ENCODE results near the gene PIMREG.

PIMREG gene

DNA sequence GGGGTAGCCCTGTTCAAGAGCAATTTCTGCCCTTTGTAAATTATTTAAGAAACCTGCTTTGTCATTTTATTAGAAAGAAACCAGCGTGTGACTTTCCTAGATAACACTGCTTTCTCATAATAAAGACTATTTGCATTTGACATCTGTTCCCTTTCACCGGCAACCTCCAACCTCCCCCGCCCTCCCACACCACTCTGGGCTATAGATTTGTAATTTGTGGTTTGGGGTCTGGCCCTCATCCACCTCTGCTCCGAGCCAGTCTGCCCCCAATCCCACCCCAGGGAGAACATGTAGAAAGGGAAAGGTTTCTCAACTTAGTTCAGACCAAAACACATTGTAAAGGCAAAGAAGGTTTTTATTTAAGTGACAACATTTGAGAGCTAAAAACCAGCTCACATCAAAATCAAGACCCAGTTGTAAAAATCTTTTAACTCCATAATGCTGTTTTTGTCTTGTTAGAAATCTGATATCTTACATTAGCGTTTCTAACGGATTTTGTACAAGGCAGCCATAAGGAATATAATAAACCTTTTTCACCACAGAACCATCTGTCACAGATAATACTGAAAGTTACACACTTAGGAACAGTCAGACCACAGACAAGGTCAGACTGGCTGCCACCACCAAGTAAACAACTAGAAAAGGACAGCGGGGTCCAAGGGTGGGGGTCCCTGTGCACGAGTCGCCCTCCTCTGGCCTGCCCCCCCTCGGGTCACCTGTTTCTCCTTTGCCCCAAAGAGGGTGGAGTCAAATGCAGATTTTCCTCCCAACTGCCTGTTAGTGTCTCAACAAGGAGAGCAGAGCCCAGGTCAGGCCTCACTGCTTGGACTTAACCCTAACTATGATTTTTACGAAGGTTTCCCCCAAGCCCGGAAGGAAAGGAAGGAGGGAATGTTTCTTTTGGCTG is 6.9 kb downstream of the PIMREG start:
- Histone ChIP-seq H3K4me1 (ENCODE audit: insufficient read depth, low read length, severe bottlenecking) (no peaks in the 10 kb centered on the region), H3K9me2 (ENCODE audit: low read depth, low read length) (no peaks in the 10 kb centered on the region), H3K36me3 (ENCODE audit: insufficient read depth, low read length) (no peaks in the 10 kb centered on the region), H4K20me1 (ENCODE audit: insufficient read depth, low read length) (no peaks in the 10 kb centered on the region), H3K27me3 (ENCODE audit: insufficient read depth, low read length) (peaks cover 8% of the 10 kb centered on the region; the same call in 1 of the 2 replicates), H3K4me3 (ENCODE audit: low read depth, low read length, poor library complexity, severe bottlenecking) (no peak overlapping the region), H3K4me2 (ENCODE audit: low read length) (no peak overlapping the region), H3K9me3 (ENCODE audit: low read length) (no peaks in the 10 kb centered on the region), H3K27ac (ENCODE audit: low read depth, low read length, poor library complexity, severe bottlenecking) (no peak overlapping the region), H3K79me2 (ENCODE audit: insufficient read depth, low read length) (no peaks in the 10 kb centered on the region), H2AFZ (ENCODE audit: low read length) (no peak overlapping the region), H3K9ac (ENCODE audit: low read length) (no peak overlapping the region), H3F3A (ENCODE audit: insufficient read depth, low read length) (no peaks in the 10 kb centered on the region)
- TF ChIP-seq EZH2 (IDR thresholded peaks at IDR 0.05; ENCODE audit: borderline replicate concordance, low read length): no peak
- TF ChIP-seq CTCF (IDR thresholded peaks at IDR 0.05; ENCODE audit: low read length): no peak

DNA sequence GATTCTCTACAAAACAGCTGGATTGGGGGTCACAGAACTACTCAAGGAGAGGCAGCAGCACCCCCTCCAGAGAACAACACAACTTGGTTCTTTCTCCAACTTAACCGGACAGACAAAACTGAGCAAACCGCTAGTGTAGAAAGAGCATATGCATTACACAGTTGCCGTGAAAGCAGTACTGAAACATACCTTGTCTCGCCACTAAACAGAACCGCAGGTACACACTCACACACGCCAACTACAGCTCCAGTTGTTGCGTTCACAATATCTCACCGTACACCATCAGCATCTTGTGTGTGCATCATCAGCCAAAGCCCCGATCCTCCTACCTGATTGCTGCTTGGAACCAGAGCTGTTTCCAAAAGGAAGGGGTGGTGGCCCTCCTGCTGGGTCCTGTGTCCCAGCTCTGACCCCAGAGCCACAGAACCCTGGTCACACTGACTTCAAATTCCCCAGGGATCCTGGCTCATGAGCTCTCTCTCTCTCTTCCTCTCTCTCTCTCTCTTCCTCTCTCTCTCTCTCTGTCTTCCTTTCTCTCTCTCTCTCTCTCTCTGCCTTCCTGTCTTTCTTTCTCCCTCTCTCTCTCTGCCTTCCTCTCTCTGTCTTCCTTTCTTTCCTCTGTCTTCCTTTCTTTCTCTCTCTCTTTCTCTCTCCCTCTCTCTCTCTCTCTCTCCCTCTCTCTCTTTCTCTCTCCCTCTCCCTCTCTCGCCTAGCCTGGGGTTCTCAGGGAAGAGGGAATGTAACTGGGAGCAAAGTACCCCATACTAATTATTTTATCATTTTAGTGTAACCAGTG is 8.4 kb downstream of the PIMREG start:
- H3K4me1 ChIP-seq (ENCODE audit: insufficient read depth, low read length, severe bottlenecking): no peaks in the 10 kb centered on the region
- no peaks in the 10 kb centered on the region for H3K9me2 ChIP-seq (ENCODE audit: low read depth, low read length)
- TF ChIP-seq CTCF (IDR thresholded peaks at IDR 0.05; ENCODE audit: low read length): no peak
- no peak for TF ChIP-seq EZH2 (IDR thresholded peaks at IDR 0.05; ENCODE audit: borderline replicate concordance, low read length)
- no peak overlapping the region for H3K27ac ChIP-seq (ENCODE audit: low read depth, low read length, poor library complexity, severe bottlenecking)
- no peaks in the 10 kb centered on the region for H3K9me3 ChIP-seq (ENCODE audit: low read length)
- H3K9ac ChIP-seq (ENCODE audit: low read length): no peak overlapping the region
- no peak overlapping the region for H2AFZ ChIP-seq (ENCODE audit: low read length)
- no peaks in the 10 kb centered on the region for H3K79me2 ChIP-seq (ENCODE audit: insufficient read depth, low read length)
- no peaks in the 10 kb centered on the region for H3F3A ChIP-seq (ENCODE audit: insufficient read depth, low read length)
- no peak overlapping the region for H3K4me2 ChIP-seq (ENCODE audit: low read length)
- no peaks in the 10 kb centered on the region for H4K20me1 ChIP-seq (ENCODE audit: insufficient read depth, low read length)
- peaks cover 4% of the 10 kb centered on the region; the same call in 1 of the 2 replicates for H3K27me3 ChIP-seq (ENCODE audit: insufficient read depth, low read length)
- no peak overlapping the region for H3K4me3 ChIP-seq (ENCODE audit: low read depth, low read length, poor library complexity, severe bottlenecking)
- no peaks in the 10 kb centered on the region for H3K36me3 ChIP-seq (ENCODE audit: insufficient read depth, low read length)

DNA sequence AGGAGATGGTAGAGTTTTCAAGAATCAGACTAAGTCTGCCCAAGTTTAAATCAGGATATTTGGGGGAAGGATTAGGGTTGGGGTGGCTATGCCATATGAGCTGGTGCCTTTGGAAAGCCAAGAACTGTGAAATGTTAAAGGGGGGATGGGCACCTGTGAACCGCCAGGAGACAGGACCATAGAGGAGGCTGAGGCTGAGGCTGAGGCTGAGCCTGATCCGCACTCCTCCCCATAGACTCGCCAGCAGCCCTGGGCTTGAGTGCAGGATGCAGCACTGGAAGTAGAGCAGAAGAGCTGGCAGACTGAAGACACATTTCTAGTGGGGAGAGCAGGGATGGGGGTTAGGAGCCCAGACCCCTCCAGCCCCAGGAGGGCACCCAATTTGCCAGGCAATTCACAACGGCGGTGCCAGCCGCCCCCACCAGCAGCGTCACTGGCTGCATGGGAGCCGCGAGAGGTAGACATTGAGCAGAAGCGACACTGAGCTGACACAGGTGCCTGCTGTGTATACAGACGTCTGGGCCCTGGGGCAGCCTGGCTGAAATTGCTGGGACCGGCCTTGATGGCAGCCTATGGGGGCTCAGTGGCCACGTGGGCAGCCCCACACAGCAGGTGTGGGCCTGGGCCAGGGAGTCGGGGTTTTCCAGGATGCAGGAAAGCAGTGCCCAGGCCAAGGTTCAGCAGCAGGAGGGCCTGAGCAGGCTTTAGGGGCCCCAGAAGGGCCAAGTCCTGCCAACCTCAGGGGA is 9.2 kb downstream of the PIMREG start:
- H3K27ac ChIP-seq (ENCODE audit: low read depth, low read length, poor library complexity, severe bottlenecking): no peak overlapping the region
- H3K27me3 ChIP-seq (ENCODE audit: insufficient read depth, low read length): peaks cover 4% of the 10 kb centered on the region; the same call in 1 of the 2 replicates
- H4K20me1 ChIP-seq (ENCODE audit: insufficient read depth, low read length): no peaks in the 10 kb centered on the region
- H3K9me3 ChIP-seq (ENCODE audit: low read length): no peaks in the 10 kb centered on the region
- H3K9ac ChIP-seq (ENCODE audit: low read length): no peak overlapping the region
- no peak overlapping the region for H2AFZ ChIP-seq (ENCODE audit: low read length)
- no peaks in the 10 kb centered on the region for H3K9me2 ChIP-seq (ENCODE audit: low read depth, low read length)
- H3K36me3 ChIP-seq (ENCODE audit: insufficient read depth, low read length): no peaks in the 10 kb centered on the region
- no peaks in the 10 kb centered on the region for H3K4me1 ChIP-seq (ENCODE audit: insufficient read depth, low read length, severe bottlenecking)
- H3K79me2 ChIP-seq (ENCODE audit: insufficient read depth, low read length): no peaks in the 10 kb centered on the region
- no peaks in the 10 kb centered on the region for H3F3A ChIP-seq (ENCODE audit: insufficient read depth, low read length)
- H3K4me2 ChIP-seq (ENCODE audit: low read length): no peak overlapping the region
- H3K4me3 ChIP-seq (ENCODE audit: low read depth, low read length, poor library complexity, severe bottlenecking): no peak overlapping the region
- TF ChIP-seq CTCF (IDR thresholded peaks at IDR 0.05; ENCODE audit: low read length) (no peak), EZH2 (IDR thresholded peaks at IDR 0.05; ENCODE audit: borderline replicate concordance, low read length) (no peak)

All from OCI-LY1 (cell line).